GM19467 (cell line): ENCODE measurements around the gene ITPR1.

ENCODE experiments used
- ATAC-seq: cut with Tn5 transposase; IDR thresholded peaks from one replicate; pipeline ENCODE4 v1.9.1; 2021; ENCODE audit warnings: mild to moderate bottlenecking, moderate library complexity; ENCODE audit not compliant: unreplicated experiment

The ITPR1 gene

GRCh38 chr3:4678320-4678719 lies 185.2 kb downstream of the ITPR1 start:
- ATAC-seq, result no peak

- no peak for ATAC-seq
Measured at GRCh38 chr3:4680227-4680691, 187.1 kb downstream of the ITPR1 start.

- ATAC-seq, result no peak
Measured at GRCh38 chr3:4680871-4681300, 187.7 kb downstream of the ITPR1 start.

GRCh38 chr3:4681301-4681700 lies 188.2 kb downstream of the ITPR1 start:
- no peak for ATAC-seq

GRCh38 chr3:4684117-4684516 lies 191.0 kb downstream of the ITPR1 start:
- no peak for ATAC-seq

- ATAC-seq, result no peak
Measured at GRCh38 chr3:4684976-4685375, 191.8 kb downstream of the ITPR1 start.

- ATAC-seq, result no peak
Measured at GRCh38 chr3:4685673-4686345, 192.7 kb downstream of the ITPR1 start.

- no peak for ATAC-seq
Measured at GRCh38 chr3:4686619-4687018, 193.5 kb downstream of the ITPR1 start.

GRCh38 chr3:4687167-4687566 lies 194.0 kb downstream of the ITPR1 start:
- no peak for ATAC-seq

- ATAC-seq, result no peak
Measured at GRCh38 chr3:4687596-4687995, 194.4 kb downstream of the ITPR1 start.

- ATAC-seq, result no peak
Measured at GRCh38 chr3:4688411-4688810, 195.3 kb downstream of the ITPR1 start.

GRCh38 chr3:4689021-4689420 lies 195.9 kb downstream of the ITPR1 start:
- ATAC-seq, result no peak

GRCh38 chr3:4690277-4690676 lies 197.1 kb downstream of the ITPR1 start:
- ATAC-seq, result no peak

GRCh38 chr3:4693620-4694019 lies 200.5 kb downstream of the ITPR1 start:
- ATAC-seq, result peak; percentile 74

GRCh38 chr3:4695846-4696245 lies 202.7 kb downstream of the ITPR1 start:
- no peak for ATAC-seq

GRCh38 chr3:4696266-4696665 lies 203.1 kb downstream of the ITPR1 start:
- ATAC-seq, result no peak

- ATAC-seq, result no peak
Measured at GRCh38 chr3:4698125-4698821, 205.1 kb downstream of the ITPR1 start.

GRCh38 chr3:4703054-4703480 lies 209.9 kb downstream of the ITPR1 start:
- no peak for ATAC-seq

GRCh38 chr3:4704552-4704951 lies 211.4 kb downstream of the ITPR1 start:
- ATAC-seq, result no peak

- no peak for ATAC-seq
Measured at GRCh38 chr3:4707324-4707723, 214.2 kb downstream of the ITPR1 start.

GRCh38 chr3:4708230-4708629 lies 215.1 kb downstream of the ITPR1 start:
- ATAC-seq, result no peak

GRCh38 chr3:4709341-4709740 lies 216.2 kb downstream of the ITPR1 start:
- no peak for ATAC-seq
